GM23338 (cell line): ENCODE measurements around the gene CIDEB. TPM values are rescaled to one million over a fixed set of nuclear protein-coding genes. Genes with fewer than 3 reads are reported as not detected.

Source experiments
- ATAC-seq: fragments of 200-7000 bp; cut with Tn5 transposase; 3 replicates; pipeline ENCODE4 v1.9.1; 2020
- DNase-seq: peaks from one replicate; pipeline ENCODE4 v3.0.0-alpha.2; 2015; ENCODE audit warnings: low spot score
- H2AFZ ChIP-seq: fragments of 200-600 bp; sonication (generic); 2 replicates; pipeline ENCODE4 v1.8.0; 2016; ENCODE audit warnings: antibody characterized with exemption, mild to moderate bottlenecking, moderate library complexity
- H3F3A ChIP-seq: fragments of 200-600 bp; sonication (generic); replicated peaks from 2 replicates; pipeline ENCODE4 v1.8.0; 2017; ENCODE audit warnings: antibody characterized with exemption, mixed run types, low read depth
- H3K27ac ChIP-seq: fragments of 200-600 bp; sonication (generic); 2 replicates; pipeline ENCODE4 v1.6.1; 2016; ENCODE audit warnings: low read depth
- H3K27me3 ChIP-seq: fragments of 200-600 bp; sonication (generic); 2 replicates; pipeline ENCODE4 v1.8.0; 2016; ENCODE audit warnings: mild to moderate bottlenecking, mixed run types, moderate library complexity; ENCODE audit not compliant: insufficient read depth
- H3K36me3 ChIP-seq: fragments of 200-600 bp; sonication (generic); 2 replicates; pipeline ENCODE4 v1.8.0; 2016; ENCODE audit warnings: mild to moderate bottlenecking; ENCODE audit not compliant: insufficient read depth
- H3K4me1 ChIP-seq: fragments of 200-600 bp; sonication (generic); 2 replicates; pipeline ENCODE4 v1.8.0; 2016; ENCODE audit warnings: mild to moderate bottlenecking, moderate library complexity; ENCODE audit not compliant: insufficient read depth
- H3K4me2 ChIP-seq: fragments of 200-600 bp; sonication (generic); 2 replicates; pipeline ENCODE4 v1.7.1; 2017; ENCODE audit warnings: mixed run types
- H3K4me3 ChIP-seq: fragments of 200-600 bp; sonication (generic); 2 replicates; pipeline ENCODE4 v1.6.1; 2016; ENCODE audit warnings: mixed run types
- H3K79me2 ChIP-seq: fragments of 200-600 bp; sonication (generic); replicated peaks from 2 replicates; pipeline ENCODE4 v1.8.0; 2017; ENCODE audit warnings: mild to moderate bottlenecking; ENCODE audit not compliant: insufficient read depth
- H3K9me2 ChIP-seq: fragments of 200-600 bp; sonication (generic); 2 replicates; pipeline ENCODE4 v1.8.0; 2017; ENCODE audit not compliant: insufficient read depth
- H4K20me1 ChIP-seq: fragments of 200-600 bp; sonication (generic); replicated peaks from 2 replicates; pipeline ENCODE4 v1.8.0; 2017; ENCODE audit warnings: mild to moderate bottlenecking; ENCODE audit not compliant: insufficient read depth
- H3K27ac Mint-ChIP-seq: 2 replicates; pipeline ENCODE4 v1.8.0; 2020; ENCODE audit warnings: inconsistent platforms, mild to moderate bottlenecking, moderate library complexity, mixed read lengths
- H3K27me3 Mint-ChIP-seq: 3 replicates; pipeline ENCODE4 v1.8.0; 2022; ENCODE audit warnings: low read depth, mild to moderate bottlenecking, moderate library complexity, mixed read lengths, inconsistent platforms; ENCODE audit not compliant: insufficient read depth, poor library complexity
- H3K36me3 Mint-ChIP-seq: 3 replicates; pipeline ENCODE4 v1.8.0; 2021; ENCODE audit warnings: low read depth, mild to moderate bottlenecking, inconsistent platforms, moderate library complexity, mixed read lengths
- H3K4me1 Mint-ChIP-seq: 3 replicates; pipeline ENCODE4 v1.8.0; 2020; ENCODE audit warnings: mild to moderate bottlenecking, inconsistent platforms, mixed read lengths
- H3K4me3 Mint-ChIP-seq: 3 replicates; pipeline ENCODE4 v1.8.0; 2021; ENCODE audit warnings: moderate library complexity, mild to moderate bottlenecking, inconsistent platforms, mixed read lengths
- H3K9me3 Mint-ChIP-seq: 3 replicates; pipeline ENCODE4 v1.8.0; 2020; ENCODE audit warnings: moderate library complexity, mild to moderate bottlenecking, inconsistent platforms, mixed read lengths
- CREB1 ChIP-seq: fragments of 250-450 bp; sonication (Bioruptor Pico); IDR thresholded peaks from 2 replicates; pipeline ENCODE4 v1.5.0; 2020; ENCODE audit warnings: low read depth, mild to moderate bottlenecking, moderate library complexity
- EZH2 ChIP-seq: fragments of 200-600 bp; sonication (generic); IDR thresholded peaks from one replicate; pipeline ENCODE4 v1.8.0; 2017; ENCODE audit warnings: antibody characterized with exemption, mild to moderate bottlenecking, low read depth; ENCODE audit not compliant: unreplicated experiment
- EZH2phosphoT487 ChIP-seq: fragments of 200-600 bp; sonication (generic); IDR thresholded peaks from one replicate; pipeline ENCODE4 v1.8.1; 2018; ENCODE audit warnings: antibody characterized with exemption; ENCODE audit not compliant: unreplicated experiment
- JUNB ChIP-seq: IDR thresholded peaks from one replicate; pipeline ENCODE4 v1.6.1; 2016; ENCODE audit warnings: antibody characterized with exemption; ENCODE audit not compliant: unreplicated experiment
- NANOG ChIP-seq: IDR thresholded peaks from 2 replicates; pipeline ENCODE4 v1.6.1; 2016; ENCODE audit warnings: antibody characterized with exemption, borderline replicate concordance
- POLR2AphosphoS5 ChIP-seq: IDR thresholded peaks from 2 replicates; pipeline ENCODE4 v1.6.1; 2016; ENCODE audit warnings: antibody characterized with exemption, low read depth
- REST ChIP-seq: IDR thresholded peaks from one replicate; pipeline ENCODE4 v1.6.1; 2018; ENCODE audit warnings: antibody characterized with exemption; ENCODE audit not compliant: unreplicated experiment
- STAT1 ChIP-seq: IDR thresholded peaks from one replicate; pipeline ENCODE4 v1.6.1; 2016; ENCODE audit warnings: antibody characterized with exemption; ENCODE audit not compliant: unreplicated experiment
- ZNF114 ChIP-seq: fragments of 250-450 bp; sonication (Bioruptor Pico); IDR thresholded peaks from 2 replicates; pipeline ENCODE4 v1.5.0; 2020; ENCODE audit warnings: mild to moderate bottlenecking, moderate library complexity
- ZNF331 ChIP-seq: fragments of 250-450 bp; sonication (Bioruptor Pico); IDR thresholded peaks from 2 replicates; pipeline ENCODE4 v1.5.0; 2020; ENCODE audit warnings: low read depth, mild to moderate bottlenecking, moderate library complexity
- polyA plus RNA-seq: library from polyadenylated mRNA; unstranded; fragments of >200 nt; fragmentation: Nextera tagmentation; extraction: Ambion mirVana; gene quantifications from 2 replicates; pipeline ENCODE4 v1.2.1, GENCODE V29; 2016
- total RNA-seq: library from RNA; depleted of rRNA; stranded (reverse); fragments of >200 nt; shearing (Covaris generic); gene quantifications from 2 replicates; pipeline ENCODE4 v1.2.3, GENCODE V29; 2014
- TF ChIP-seq, protein P1 (sequence below): fragments of 250-450 bp; sonication (Bioruptor Pico); IDR thresholded peaks from 2 replicates; pipeline ENCODE4 v1.5.0; 2020; ENCODE audit warnings: mild to moderate bottlenecking, moderate library complexity
- TF ChIP-seq, protein P2 (sequence below), 2 experiments: fragments of 200-600 bp in 1 of 2; sonication (generic) in 1 of 2; conservative IDR thresholded peaks; 2 replicates each; pipeline versions ENCODE4 v1.5.1 to v1.6.1; 2016 to 2017; ENCODE audit warnings: antibody characterized with exemption in 2 of 2, low read depth in 2 of 2, mild to moderate bottlenecking in 2 of 2, moderate library complexity in 1 of 2

The CIDEB gene
- total and polyA plus RNA-seq, 2 experiments from 2014 or later, result 3.4 to 4.6 TPM

DNA sequence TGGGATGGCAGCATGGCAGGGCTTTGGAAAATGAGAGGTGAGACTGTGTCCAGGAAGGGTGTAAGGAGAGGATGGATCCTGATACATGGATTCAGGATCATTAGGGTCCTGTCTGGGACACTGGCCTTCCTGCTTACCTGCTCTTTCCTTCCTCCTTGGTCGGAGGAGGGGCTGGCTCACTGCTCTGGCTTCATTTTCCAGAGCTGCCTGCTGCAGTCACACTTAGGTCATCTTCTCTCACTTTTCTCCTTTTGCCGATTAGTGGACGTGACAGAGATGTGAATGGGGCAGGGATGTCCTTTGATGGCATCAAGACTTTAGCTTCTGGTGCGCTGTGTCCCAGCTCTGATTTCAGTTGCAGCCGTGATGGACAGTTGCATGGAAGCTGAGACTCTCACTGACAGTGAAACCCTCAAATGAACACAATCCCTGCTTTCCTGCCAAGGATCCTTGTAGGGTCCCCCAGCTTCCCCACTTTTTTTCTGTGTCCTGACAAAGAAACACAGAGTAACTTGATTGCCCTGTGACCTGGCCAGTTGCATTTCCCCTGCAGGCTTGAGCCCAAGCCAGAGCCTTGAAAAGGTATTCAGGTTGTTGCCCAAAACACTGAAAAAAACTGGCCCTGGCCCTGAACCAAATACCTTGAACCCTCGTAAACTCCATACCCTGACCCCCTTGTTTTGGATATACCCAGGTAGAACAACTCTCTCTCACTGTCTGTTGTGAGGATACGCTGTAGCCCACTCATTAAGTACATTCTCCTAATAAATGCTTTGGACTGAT lies 756 bp upstream of the CIDEB start:
- Mint-ChIP-seq H3K27me3 (peaks cover 20% of the 10 kb centered on the region), H3K4me1 (peaks cover 15% of the 10 kb centered on the region), H3K27ac (no peak overlapping the region), H3K9me3 (no peaks in the 10 kb centered on the region), H3K4me3 (no peak overlapping the region), H3K36me3 (peaks cover 57% of the 10 kb centered on the region)
- Histone ChIP-seq H3K4me3 (no peak overlapping the region), H2AFZ (no peak overlapping the region), H3K27me3 (0 out of 2 replicates have a peak, but pooled peaks cover 9% of the 10 kb centered on the region), H3K9me2 (no peaks in the 10 kb centered on the region), H4K20me1 (peaks cover 1% of the 10 kb centered on the region), H3K36me3 (peaks cover 11% of the 10 kb centered on the region; the same call in 1 of the 2 replicates), H3K4me2 (no peak overlapping the region), H3K79me2 (no peaks in the 10 kb centered on the region), H3K4me1 (peaks cover 4% of the 10 kb centered on the region; the same call in 1 of the 2 replicates), H3F3A (no peaks in the 10 kb centered on the region), H3K27ac (no peak overlapping the region)
- TF ChIP-seq EZH2phosphoT487 (no peak), EZH2 (no peak), NANOG (no peak), JUNB (no peak), CREB1 (CRISPR knock-in tag) (no peak), POLR2AphosphoS5 (no peak), STAT1 (no peak), ZNF331 (CRISPR knock-in tag) (no peak), REST (no peak), ZNF114 (no peak)
- TF ChIP-seq, protein P1, sequence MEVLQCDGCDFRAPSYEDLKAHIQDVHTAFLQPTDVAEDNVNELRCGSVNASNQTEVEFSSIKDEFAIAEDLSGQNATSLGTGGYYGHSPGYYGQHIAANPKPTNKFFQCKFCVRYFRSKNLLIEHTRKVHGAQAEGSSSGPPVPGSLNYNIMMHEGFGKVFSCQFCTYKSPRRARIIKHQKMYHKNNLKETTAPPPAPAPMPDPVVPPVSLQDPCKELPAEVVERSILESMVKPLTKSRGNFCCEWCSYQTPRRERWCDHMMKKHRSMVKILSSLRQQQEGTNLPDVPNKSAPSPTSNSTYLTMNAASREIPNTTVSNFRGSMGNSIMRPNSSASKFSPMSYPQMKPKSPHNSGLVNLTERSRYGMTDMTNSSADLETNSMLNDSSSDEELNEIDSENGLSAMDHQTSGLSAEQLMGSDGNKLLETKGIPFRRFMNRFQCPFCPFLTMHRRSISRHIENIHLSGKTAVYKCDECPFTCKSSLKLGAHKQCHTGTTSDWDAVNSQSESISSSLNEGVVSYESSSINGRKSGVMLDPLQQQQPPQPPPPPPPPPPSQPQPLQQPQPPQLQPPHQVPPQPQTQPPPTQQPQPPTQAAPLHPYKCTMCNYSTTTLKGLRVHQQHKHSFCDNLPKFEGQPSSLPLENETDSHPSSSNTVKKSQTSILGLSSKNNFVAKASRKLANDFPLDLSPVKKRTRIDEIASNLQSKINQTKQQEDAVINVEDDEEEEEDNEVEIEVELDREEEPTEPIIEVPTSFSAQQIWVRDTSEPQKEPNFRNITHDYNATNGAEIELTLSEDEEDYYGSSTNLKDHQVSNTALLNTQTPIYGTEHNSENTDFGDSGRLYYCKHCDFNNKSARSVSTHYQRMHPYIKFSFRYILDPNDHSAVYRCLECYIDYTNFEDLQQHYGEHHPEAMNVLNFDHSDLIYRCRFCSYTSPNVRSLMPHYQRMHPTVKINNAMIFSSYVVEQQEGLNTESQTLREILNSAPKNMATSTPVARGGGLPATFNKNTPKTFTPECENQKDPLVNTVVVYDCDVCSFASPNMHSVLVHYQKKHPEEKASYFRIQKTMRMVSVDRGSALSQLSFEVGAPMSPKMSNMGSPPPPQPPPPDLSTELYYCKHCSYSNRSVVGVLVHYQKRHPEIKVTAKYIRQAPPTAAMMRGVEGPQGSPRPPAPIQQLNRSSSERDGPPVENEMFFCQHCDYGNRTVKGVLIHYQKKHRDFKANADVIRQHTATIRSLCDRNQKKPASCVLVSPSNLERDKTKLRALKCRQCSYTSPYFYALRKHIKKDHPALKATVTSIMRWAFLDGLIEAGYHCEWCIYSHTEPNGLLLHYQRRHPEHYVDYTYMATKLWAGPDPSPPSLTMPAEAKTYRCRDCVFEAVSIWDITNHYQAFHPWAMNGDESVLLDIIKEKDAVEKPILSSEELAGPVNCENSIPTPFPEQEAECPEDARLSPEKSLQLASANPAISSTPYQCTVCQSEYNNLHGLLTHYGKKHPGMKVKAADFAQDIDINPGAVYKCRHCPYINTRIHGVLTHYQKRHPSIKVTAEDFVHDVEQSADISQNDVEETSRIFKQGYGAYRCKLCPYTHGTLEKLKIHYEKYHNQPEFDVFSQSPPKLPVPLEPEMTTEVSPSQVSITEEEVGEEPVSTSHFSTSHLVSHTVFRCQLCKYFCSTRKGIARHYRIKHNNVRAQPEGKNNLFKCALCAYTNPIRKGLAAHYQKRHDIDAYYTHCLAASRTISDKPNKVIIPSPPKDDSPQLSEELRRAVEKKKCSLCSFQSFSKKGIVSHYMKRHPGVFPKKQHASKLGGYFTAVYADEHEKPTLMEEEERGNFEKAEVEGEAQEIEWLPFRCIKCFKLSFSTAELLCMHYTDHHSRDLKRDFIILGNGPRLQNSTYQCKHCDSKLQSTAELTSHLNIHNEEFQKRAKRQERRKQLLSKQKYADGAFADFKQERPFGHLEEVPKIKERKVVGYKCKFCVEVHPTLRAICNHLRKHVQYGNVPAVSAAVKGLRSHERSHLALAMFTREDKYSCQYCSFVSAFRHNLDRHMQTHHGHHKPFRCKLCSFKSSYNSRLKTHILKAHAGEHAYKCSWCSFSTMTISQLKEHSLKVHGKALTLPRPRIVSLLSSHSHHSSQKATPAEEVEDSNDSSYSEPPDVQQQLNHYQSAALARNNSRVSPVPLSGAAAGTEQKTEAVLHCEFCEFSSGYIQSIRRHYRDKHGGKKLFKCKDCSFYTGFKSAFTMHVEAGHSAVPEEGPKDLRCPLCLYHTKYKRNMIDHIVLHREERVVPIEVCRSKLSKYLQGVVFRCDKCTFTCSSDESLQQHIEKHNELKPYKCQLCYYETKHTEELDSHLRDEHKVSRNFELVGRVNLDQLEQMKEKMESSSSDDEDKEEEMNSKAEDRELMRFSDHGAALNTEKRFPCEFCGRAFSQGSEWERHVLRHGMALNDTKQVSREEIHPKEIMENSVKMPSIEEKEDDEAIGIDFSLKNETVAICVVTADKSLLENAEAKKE (CRISPR knock-in tag), result no peak
- TF ChIP-seq, protein P2, sequence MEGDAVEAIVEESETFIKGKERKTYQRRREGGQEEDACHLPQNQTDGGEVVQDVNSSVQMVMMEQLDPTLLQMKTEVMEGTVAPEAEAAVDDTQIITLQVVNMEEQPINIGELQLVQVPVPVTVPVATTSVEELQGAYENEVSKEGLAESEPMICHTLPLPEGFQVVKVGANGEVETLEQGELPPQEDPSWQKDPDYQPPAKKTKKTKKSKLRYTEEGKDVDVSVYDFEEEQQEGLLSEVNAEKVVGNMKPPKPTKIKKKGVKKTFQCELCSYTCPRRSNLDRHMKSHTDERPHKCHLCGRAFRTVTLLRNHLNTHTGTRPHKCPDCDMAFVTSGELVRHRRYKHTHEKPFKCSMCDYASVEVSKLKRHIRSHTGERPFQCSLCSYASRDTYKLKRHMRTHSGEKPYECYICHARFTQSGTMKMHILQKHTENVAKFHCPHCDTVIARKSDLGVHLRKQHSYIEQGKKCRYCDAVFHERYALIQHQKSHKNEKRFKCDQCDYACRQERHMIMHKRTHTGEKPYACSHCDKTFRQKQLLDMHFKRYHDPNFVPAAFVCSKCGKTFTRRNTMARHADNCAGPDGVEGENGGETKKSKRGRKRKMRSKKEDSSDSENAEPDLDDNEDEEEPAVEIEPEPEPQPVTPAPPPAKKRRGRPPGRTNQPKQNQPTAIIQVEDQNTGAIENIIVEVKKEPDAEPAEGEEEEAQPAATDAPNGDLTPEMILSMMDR (conservative IDR thresholded peaks at IDR 0.05; ENCODE audit: low read depth in 2 of 2), result no peak
- ATAC-seq (no peak), DNase-seq (no peak)
